IMR-90 (cell line): ENCODE data around the gene CYP46A1. TPM values are rescaled to one million over a fixed set of nuclear protein-coding genes. Genes with fewer than 3 reads are reported as not detected.

Source experiments
- ATAC-seq: fragments of 200-7000 bp; cut with Tn5 transposase; 2 replicates; pipeline ENCODE4 v1.9.1; 2020; ENCODE audit warnings: low read depth, mild to moderate bottlenecking, moderate library complexity
- BruUV-seq: library from RNA; stranded (reverse); fragments of 400-500 nt; replicated peaks from 2 replicates; lab custom pipeline; 2021; lab: Mats Ljungman, UMichigan
- CTCF ChIA-PET: fragments of 300-600 bp; formaldehyde crosslinking; extraction: SDS; loops from one replicate; lab custom pipeline; 2021; ENCODE audit warnings: antibody characterized with exemption; lab: Yijun Ruan, JAX
- POLR2A ChIA-PET: fragments of 300-600 bp; sonication (Branson Sonifier 250); formaldehyde crosslinking; loops from one replicate; lab custom pipeline; 2022; ENCODE audit warnings: antibody characterized with exemption; ENCODE audit not compliant: unreplicated experiment; lab: Charles Lee
- DNase-seq: peaks from one replicate; pipeline ENCODE4 v3.0.0; 2013
- H2AFZ ChIP-seq: replicated peaks from 2 replicates; pipeline ENCODE3; 2013; ENCODE audit warnings: low read length, mild to moderate bottlenecking; ENCODE audit not compliant: poor library complexity
- H2AK5ac ChIP-seq: 2 replicates; pipeline ENCODE4 v1.6.1; 2013; ENCODE audit warnings: low read depth, low read length, inconsistent platforms
- H2AK9ac ChIP-seq: replicated peaks from 2 replicates; pipeline ENCODE3; 2013; ENCODE audit warnings: mild to moderate bottlenecking, low read depth, low read length, moderate library complexity; ENCODE audit not compliant: poor library complexity
- H2BK120ac ChIP-seq: 2 replicates; pipeline ENCODE4 v1.6.1; 2013; ENCODE audit warnings: low read depth, low read length, inconsistent platforms
- H2BK15ac ChIP-seq: 3 replicates; pipeline ENCODE4 v1.6.1; 2013; ENCODE audit warnings: low read depth, low read length, inconsistent platforms
- H2BK20ac ChIP-seq: 2 replicates; pipeline ENCODE4 v1.6.1; 2013; ENCODE audit warnings: low read depth, mild to moderate bottlenecking, inconsistent platforms, low read length, moderate library complexity
- H2BK5ac ChIP-seq: 2 replicates; pipeline ENCODE4 v1.6.1; 2013; ENCODE audit warnings: mild to moderate bottlenecking, low read depth, low read length, inconsistent platforms; ENCODE audit not compliant: poor library complexity, severe bottlenecking
- H3K14ac ChIP-seq: replicated peaks from 2 replicates; pipeline ENCODE4 v1.6.1; 2013; ENCODE audit warnings: low read depth, low read length, inconsistent platforms
- H3K18ac ChIP-seq: 2 replicates; pipeline ENCODE4 v1.6.1; 2013; ENCODE audit warnings: low read depth, low read length, control low read depth
- H3K23ac ChIP-seq: 2 replicates; pipeline ENCODE4 v1.6.1; 2013; ENCODE audit warnings: low read depth, low read length, inconsistent platforms
- H3K27ac ChIP-seq: 2 replicates; pipeline ENCODE4 v1.5.1; 2013; ENCODE audit warnings: mild to moderate bottlenecking, control low read depth, low read length; ENCODE audit not compliant: insufficient read depth
- H3K27me3 ChIP-seq: 2 replicates; pipeline ENCODE4 v1.6.1; 2013; ENCODE audit warnings: low read length; ENCODE audit not compliant: control insufficient read depth, insufficient read depth
- H3K36me3 ChIP-seq: 2 replicates; pipeline ENCODE4 v1.6.1; 2013; ENCODE audit warnings: low read length, mixed read lengths; ENCODE audit not compliant: control insufficient read depth, insufficient read depth
- H3K4ac ChIP-seq: 2 replicates; pipeline ENCODE4 v1.6.1; 2013; ENCODE audit warnings: low read depth, low read length, inconsistent platforms
- H3K4me1 ChIP-seq: 2 replicates; pipeline ENCODE4 v1.6.1; 2013; ENCODE audit warnings: low read length, mixed read lengths; ENCODE audit not compliant: control insufficient read depth, insufficient read depth
- H3K4me2 ChIP-seq: 2 replicates; pipeline ENCODE4 v1.6.1; 2013; ENCODE audit warnings: low read depth, mild to moderate bottlenecking, control low read depth, low read length, moderate library complexity
- H3K4me3 ChIP-seq: 2 replicates; pipeline ENCODE4 v1.5.1; 2013; ENCODE audit warnings: low read depth, mild to moderate bottlenecking, control low read depth, low read length, moderate library complexity; ENCODE audit not compliant: insufficient read depth
- H3K56ac ChIP-seq: 2 replicates; pipeline ENCODE4 v1.6.1; 2013; ENCODE audit warnings: low read length, inconsistent platforms; ENCODE audit not compliant: insufficient read depth; ENCODE audit errors: extremely low read depth
- H3K79me1 ChIP-seq, 2 experiments: 2 replicates each; pipeline ENCODE4 v1.6.1; 2013; ENCODE audit warnings: low read length in 2 of 2, inconsistent platforms in 1 of 2, low read depth in 1 of 2
- H3K9ac ChIP-seq: 2 replicates; pipeline ENCODE4 v1.6.1; 2013; ENCODE audit warnings: low read depth, low read length, control low read depth
- H3K9me1 ChIP-seq: 2 replicates; pipeline ENCODE4 v1.6.1; 2013; ENCODE audit warnings: low read length, inconsistent platforms; ENCODE audit not compliant: insufficient read depth
- H3K9me3 ChIP-seq: 2 replicates; pipeline ENCODE4 v1.6.1; 2013; ENCODE audit warnings: low read length; ENCODE audit not compliant: control insufficient read depth, insufficient read depth
- H4K20me1 ChIP-seq: 2 replicates; pipeline ENCODE4 v1.6.1; 2013; ENCODE audit warnings: low read length, inconsistent platforms; ENCODE audit not compliant: insufficient read depth
- H4K5ac ChIP-seq: 2 replicates; pipeline ENCODE4 v1.6.1; 2013; ENCODE audit warnings: mild to moderate bottlenecking, low read depth, low read length, control low read depth
- H4K8ac ChIP-seq, 2 experiments: 2 replicates each; pipeline ENCODE4 v1.6.1; 2013; ENCODE audit warnings: low read depth in 2 of 2, low read length in 2 of 2, control low read depth in 1 of 2, inconsistent platforms in 1 of 2
- H4K91ac ChIP-seq: 2 replicates; pipeline ENCODE4 v1.6.1; 2013; ENCODE audit warnings: low read depth, low read length, inconsistent platforms; ENCODE audit not compliant: insufficient read depth
- BHLHE40 ChIP-seq: fragments of 150-350 bp; IDR thresholded peaks from 2 replicates; pipeline ENCODE4 v1.6.1; 2016; ENCODE audit warnings: mild to moderate bottlenecking, low read depth, low read length
- CEBPB ChIP-seq: IDR thresholded peaks from 2 replicates; pipeline ENCODE4 v1.6.1; 2012; ENCODE audit warnings: low read depth, low read length, improper control_type of control experiment
- CHD1 ChIP-seq: IDR thresholded peaks from 2 replicates; pipeline ENCODE4 v1.6.1; 2012; ENCODE audit warnings: low read depth, low read length, improper control_type of control experiment
- CTCF ChIP-seq: conservative IDR thresholded peaks from 2 replicates; pipeline ENCODE4 v1.5.1; 2012; ENCODE audit warnings: mild to moderate bottlenecking, low read depth, low read length, improper control_type of control experiment
- ELK1 ChIP-seq: fragments of 150-350 bp; IDR thresholded peaks from 2 replicates; pipeline ENCODE4 v1.6.1; 2016; ENCODE audit warnings: low read depth, mild to moderate bottlenecking, low read length, moderate library complexity, borderline replicate concordance
- FOS ChIP-seq: fragments of 150-350 bp; IDR thresholded peaks from 2 replicates; pipeline ENCODE4 v1.6.1; 2016; ENCODE audit warnings: low read depth, low read length
- MAFK ChIP-seq: IDR thresholded peaks from 2 replicates; pipeline ENCODE4 v1.6.1; 2012; ENCODE audit warnings: low read depth, low read length, improper control_type of control experiment
- MAZ ChIP-seq: IDR thresholded peaks from 2 replicates; pipeline ENCODE4 v1.6.1; 2012; ENCODE audit warnings: low read depth, mild to moderate bottlenecking, low read length, improper control_type of control experiment, moderate library complexity, borderline replicate concordance
- MXI1 ChIP-seq: IDR thresholded peaks from 2 replicates; pipeline ENCODE4 v1.6.1; 2012; ENCODE audit warnings: low read depth, mild to moderate bottlenecking, low read length, moderate library complexity, borderline replicate concordance
- NFE2L2 ChIP-seq: fragments of 150-350 bp; IDR thresholded peaks from 2 replicates; pipeline ENCODE4 v1.6.1; 2016; ENCODE audit warnings: low read depth, mild to moderate bottlenecking, low read length
- POLR2A ChIP-seq: IDR thresholded peaks from 2 replicates; pipeline ENCODE4 v1.6.1; 2012; ENCODE audit warnings: mild to moderate bottlenecking, low read depth, low read length
- RAD21 ChIP-seq: IDR thresholded peaks from 2 replicates; pipeline ENCODE4 v1.6.1; 2012; ENCODE audit warnings: low read length, improper control_type of control experiment
- RCOR1 ChIP-seq: IDR thresholded peaks from 2 replicates; pipeline ENCODE4 v1.6.1; 2012; ENCODE audit warnings: mild to moderate bottlenecking, low read length, improper control_type of control experiment; ENCODE audit not compliant: insufficient replicate concordance
- RFX5 ChIP-seq: IDR thresholded peaks from 2 replicates; pipeline ENCODE4 v1.8.0; 2012; ENCODE audit warnings: low read depth, mild to moderate bottlenecking, low read length, moderate library complexity
- SMC3 ChIP-seq: fragments of 150-350 bp; IDR thresholded peaks from 2 replicates; pipeline ENCODE4 v1.6.1; 2016; ENCODE audit warnings: low read depth, mild to moderate bottlenecking, antibody characterized with exemption, low read length, moderate library complexity
- USF2 ChIP-seq: fragments of 150-350 bp; IDR thresholded peaks from 2 replicates; pipeline ENCODE4 v1.6.1; 2017; ENCODE audit warnings: mild to moderate bottlenecking, antibody characterized with exemption, low read length, low read depth
- WGBS, 2 experiments: methylation state at CpG; one replicate each; pipeline versions ENCODE4 v1.1.5 to v1.1.7; 2013; ENCODE audit warnings: missing lambda C conversion rate in 2 of 2; ENCODE audit not compliant: insufficient read length in 1 of 2; ENCODE audit errors: extremely low coverage in 2 of 2; 5-methylcytosine and 5-hydroxymethylcytosine counted together
- dilution Hi-C: fragments of 300-500 bp; cut with HindIII; formaldehyde crosslinking; loops from one replicate; pipeline ENCODE4 v1.14.3; 2018; ENCODE audit warnings: low sequenced_read_pairs; ENCODE audit not compliant: unreplicated experiment
- in situ Hi-C: fragments of 300-500 bp; cut with MboI; formaldehyde crosslinking; loops from 3 replicates; pipeline ENCODE4 v1.14.3; 2019; ENCODE audit warnings: low sequenced_read_pairs, inconsistent platforms, mixed read lengths
- intact Hi-C: fragments of 100-400 bp; cut with micrococcal nuclease; formaldehyde crosslinking; loops from 2 replicates; pipeline ENCODE4 v1.10.0; 2022
- polyA plus RNA-seq, 3 experiments: library from polyadenylated mRNA; depleted of rRNA; stranded (reverse); fragments of >200 nt; gene quantifications; 2 replicates each; pipeline ENCODE4 v1.2.3, GENCODE V29; 2012; ENCODE audit warnings: low replicate concordance in 1 of 3
- total RNA-seq: library from RNA; depleted of rRNA; stranded (reverse); fragments of >200 nt; gene quantifications from 2 replicates; pipeline ENCODE4 v1.2.3, GENCODE V29; 2012

The CYP46A1 gene
- total and polyA plus RNA-seq, 2 of the 4 experiments (the other 2 are of a cell fraction), result 0.18 to 0.31 TPM

- Histone ChIP-seq H4K5ac (no peak overlapping the region), H2AK5ac (no peak overlapping the region), H3K56ac (no peak overlapping the region), H2BK120ac (no peak overlapping the region), H3K4me1 (peaks cover 3% of the 10 kb centered on the region; the same call in 1 of the 2 replicates), H3K18ac (no peak overlapping the region), H3K14ac (no peak overlapping the region), H4K8ac (no peak overlapping the region), H2AFZ (no peak overlapping the region), H2AK9ac (no peak overlapping the region), H2BK5ac (no peak overlapping the region), H4K20me1 (no peaks in the 10 kb centered on the region), H3K36me3 (no peaks in the 10 kb centered on the region), H3K4me3 (no peak overlapping the region), H3K23ac (no peak overlapping the region), H3K27me3 (peaks cover 37% of the 10 kb centered on the region), H3K27ac (no peak overlapping the region), H3K9me1 (peaks cover 10% of the 10 kb centered on the region; the same call in 1 of the 2 replicates), H3K9ac (no peak overlapping the region), H3K79me1 (no peaks in the 10 kb centered on the region), H2BK20ac (no peak overlapping the region), H4K91ac (no peak overlapping the region), H2BK15ac (no peak overlapping the region), H3K9me3 (no peaks in the 10 kb centered on the region), H3K4ac (no peak overlapping the region), H3K4me2 (no peak overlapping the region)
- in situ Hi-C loops (no loop called here), intact Hi-C loops (no loop called here), dilution Hi-C loops (no loop called here)
- ATAC-seq (no peak), DNase-seq (no peak)
- POLR2A ChIA-PET, result no interaction called here
- WGBS, 2 experiments, result 60% methylated on average over 1 of the region's 10 CpGs; no CpG with 5 or more reads in 1 of the 2 experiments
- TF ChIP-seq RAD21 (no peak), CEBPB (no peak), BHLHE40 (no peak), SMC3 (no peak), POLR2A (no peak), RFX5 (no peak), ELK1 (no peak), MXI1 (no peak), NFE2L2 (no peak), FOS (no peak), MAZ (no peak), USF2 (no peak), RCOR1 (no peak), MAFK (no peak), CHD1 (no peak), CTCF (no peak)
- no TSS peak for BruUV-seq
- CTCF ChIA-PET, result no interaction called here
These were observed 21.3 kb upstream of the CYP46A1 start for GRCh38 chr14:99662846-99663245.
